Measurements from ENCODE around the gene G6PC2.
A peak's percentile ranks its signal among the peaks of the same experiment; 100 is the strongest.
"Not testable (repeated sequence)": the region's sequence is repeated elsewhere in the genome, so short reads cannot be mapped to it uniquely, and the experiment has no call there.

G6PC2 gene, protein sequence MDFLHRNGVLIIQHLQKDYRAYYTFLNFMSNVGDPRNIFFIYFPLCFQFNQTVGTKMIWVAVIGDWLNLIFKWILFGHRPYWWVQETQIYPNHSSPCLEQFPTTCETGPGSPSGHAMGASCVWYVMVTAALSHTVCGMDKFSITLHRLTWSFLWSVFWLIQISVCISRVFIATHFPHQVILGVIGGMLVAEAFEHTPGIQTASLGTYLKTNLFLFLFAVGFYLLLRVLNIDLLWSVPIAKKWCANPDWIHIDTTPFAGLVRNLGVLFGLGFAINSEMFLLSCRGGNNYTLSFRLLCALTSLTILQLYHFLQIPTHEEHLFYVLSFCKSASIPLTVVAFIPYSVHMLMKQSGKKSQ

DNA sequence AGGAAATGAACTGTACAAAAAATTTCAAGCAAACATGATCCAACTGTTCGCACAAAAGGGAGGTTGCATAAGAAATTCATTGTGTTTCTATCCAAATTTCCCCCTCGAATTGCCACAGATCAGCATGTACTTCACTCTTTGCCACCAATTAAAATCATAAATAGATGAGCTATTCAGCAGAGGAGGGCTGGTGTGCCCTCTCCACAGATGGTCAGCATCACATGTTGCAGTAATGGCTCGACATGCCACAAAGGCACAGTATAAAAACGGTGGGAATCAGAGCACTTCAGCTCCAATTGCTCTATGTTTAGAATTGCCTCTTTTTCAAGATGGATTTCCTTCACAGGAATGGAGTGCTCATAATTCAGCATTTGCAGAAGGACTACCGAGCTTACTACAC, at the start of gene G6PC2:
Gene G6PC2, plus strand, starts transcription at position 289 of the 400 bp plus-strand sequence. Its CDS starts 41 bp downstream, at position 330.
- DNase-seq (ENCODE audit: low spot score): no peak

DNA sequence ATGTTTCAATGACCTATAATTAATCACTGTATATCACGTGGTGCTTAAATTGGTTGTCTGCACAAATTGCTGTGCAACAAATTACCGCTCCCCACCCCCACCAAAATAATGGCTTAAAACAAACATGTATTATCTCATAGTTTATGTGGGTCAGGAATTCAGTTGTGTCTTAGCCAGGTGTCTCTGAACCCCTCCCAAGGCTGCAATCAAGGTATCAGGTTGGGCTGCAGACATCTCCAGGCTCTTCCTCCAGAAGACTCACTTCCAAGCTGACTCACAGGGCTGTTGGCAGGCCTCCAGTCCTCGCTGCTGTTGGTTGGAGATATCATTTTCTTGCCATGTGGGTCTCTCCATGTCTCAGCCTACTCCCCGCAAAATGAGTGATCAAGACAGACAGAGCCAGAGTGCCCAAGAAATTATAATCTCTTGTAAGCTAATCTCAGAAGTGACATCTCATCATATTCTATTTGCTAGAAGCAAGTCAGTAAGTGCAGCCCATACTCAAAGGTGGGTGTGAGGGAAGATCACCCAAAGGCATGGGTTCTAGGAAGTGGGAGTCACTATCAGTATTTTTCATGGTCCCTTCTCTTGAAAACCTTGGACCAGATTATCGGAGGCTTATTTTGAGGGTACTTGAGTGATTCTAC, 49.3 kb upstream of the G6PC2 start:
- no peak for DNase-seq (ENCODE audit: low spot score)

DNA sequence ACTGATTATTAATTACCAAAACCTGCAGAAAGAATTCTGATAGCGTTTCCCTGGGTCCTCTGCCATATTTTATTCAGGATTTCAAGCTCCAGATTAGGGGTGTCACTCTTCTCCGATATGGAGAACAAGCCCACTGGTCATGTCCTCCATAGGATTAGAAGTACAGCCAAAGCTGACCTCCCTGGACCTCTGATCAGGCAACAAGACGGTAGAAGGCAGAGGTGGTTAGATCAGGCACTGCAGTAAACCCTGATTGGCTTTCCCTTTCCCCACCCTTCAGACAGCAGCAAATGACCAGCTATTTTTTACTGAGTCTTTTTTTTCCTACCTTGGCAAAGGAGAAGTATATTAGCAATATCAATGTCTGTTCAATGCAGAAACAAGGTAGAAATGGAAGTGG, 48.6 kb upstream of the G6PC2 start:
- DNase-seq (ENCODE audit: low spot score): no peak

DNA sequence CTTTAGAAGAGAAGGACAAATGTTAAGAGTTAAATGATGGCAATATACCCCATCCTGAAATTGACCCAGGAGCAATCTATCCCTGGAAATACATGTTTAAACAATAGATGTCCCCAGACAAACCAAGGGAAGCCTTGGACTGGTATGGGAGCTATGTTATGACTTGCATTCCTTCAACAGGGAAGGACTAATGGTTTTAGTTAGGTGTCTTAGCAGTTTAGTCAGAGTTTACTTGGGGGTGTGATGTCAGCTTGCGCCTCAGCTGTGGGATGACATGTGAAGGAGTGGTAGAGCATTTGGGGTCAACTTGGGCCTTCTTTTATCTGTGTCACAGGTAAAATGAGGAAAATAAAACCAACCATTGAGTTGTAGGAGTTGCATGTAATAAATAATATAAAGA, 47.6 kb upstream of the G6PC2 start:
- no peak for DNase-seq (ENCODE audit: low spot score)

DNA sequence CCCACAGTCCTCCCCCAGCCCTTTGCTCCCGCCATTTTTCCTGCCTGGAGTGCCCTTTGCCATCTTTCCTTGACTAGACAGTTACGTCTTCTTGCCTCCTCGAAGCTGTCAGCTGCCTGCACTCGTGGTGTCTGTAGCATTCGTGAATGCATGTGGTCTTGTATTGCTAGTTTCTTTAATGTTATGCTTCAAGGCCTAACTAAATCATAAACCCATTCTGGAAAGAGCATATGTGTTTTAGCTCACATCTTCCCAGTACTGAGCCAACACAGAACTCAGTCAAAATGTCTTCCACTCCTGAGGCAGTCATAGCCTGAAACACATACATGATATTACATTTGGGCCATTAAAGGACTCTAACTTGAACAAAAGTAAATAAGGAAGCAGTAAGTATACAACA, 46.4 kb upstream of the G6PC2 start:
- DNase-seq (ENCODE audit: low spot score): no peak

DNA sequence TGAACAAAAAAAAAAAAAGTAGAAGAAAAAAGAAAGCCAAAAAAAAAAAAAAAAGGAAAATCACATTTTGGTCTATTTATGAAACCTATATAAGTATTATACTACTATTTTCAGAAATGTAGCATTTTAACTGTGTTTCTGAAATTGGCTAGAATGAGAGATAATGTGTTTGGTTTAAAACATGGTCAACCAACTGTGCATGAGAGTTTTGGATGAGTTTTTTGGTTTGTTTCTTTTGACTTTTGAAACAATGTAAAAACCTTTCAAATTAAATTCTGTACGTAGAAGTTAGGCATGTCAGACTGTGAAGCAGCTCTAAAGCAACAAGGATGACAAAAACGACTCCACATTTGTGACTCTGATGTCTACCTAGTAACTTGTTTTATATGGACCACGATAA, 45.5 kb upstream of the G6PC2 start:
- DNase-seq (ENCODE audit: low spot score): no peak

DNA sequence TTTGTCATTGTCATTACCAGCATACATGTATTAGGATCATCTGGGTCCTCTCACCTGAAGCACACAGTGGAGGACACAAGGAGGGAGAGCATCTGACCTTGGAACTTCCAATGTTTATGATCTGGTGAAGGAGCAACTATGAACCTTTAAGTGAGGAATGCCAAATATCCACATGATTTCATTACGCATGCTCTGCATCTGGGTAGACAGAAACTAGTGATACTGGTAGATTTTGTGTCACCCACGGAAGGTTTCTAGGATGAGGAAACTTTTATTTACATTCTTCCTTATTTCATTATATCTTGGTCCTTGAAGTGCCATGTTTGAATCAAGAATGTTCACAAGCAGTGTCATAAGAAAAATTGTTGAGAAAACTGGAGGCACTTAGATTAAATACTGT, 42.9 kb upstream of the G6PC2 start:
- DNase-seq (ENCODE audit: low spot score): no peak

DNA sequence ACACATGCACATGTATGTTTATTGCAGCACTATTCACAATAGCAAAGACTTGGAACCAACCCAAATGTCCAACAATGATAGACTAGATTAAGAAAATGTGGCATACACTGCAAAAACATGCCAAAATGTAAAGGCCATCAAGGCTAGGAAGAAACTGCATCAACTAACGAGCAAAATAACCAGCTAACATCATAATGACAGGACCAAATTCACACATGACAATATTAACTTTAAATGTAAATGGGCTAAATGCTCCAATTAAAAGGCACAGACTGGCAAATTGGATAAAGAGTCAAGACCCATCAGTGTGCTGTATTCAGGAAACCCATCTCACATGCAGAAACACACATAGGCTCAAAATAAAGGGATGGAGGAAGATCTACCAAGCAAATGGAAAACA, 33.9 kb upstream of the G6PC2 start:
- not testable (repeated sequence) for DNase-seq (ENCODE audit: low spot score)

DNA sequence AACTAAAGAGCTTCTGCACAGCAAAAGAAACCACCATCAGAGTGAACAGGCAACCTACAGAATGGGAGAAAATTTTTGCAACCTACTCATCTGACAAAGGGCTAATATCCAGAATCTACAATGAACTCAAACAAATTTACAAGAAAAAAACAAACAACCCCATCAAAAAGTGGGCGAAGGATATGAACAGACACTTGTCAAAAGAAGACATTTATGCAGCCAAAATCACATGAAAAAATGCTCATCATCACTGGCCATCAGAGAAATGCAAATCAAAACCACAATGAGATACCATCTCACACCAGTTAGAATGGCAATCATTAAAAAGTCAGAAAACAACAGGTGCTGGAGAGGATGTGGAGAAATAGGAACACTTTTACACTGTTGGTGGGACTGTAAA, 30.7 kb upstream of the G6PC2 start:
- not testable (repeated sequence) for DNase-seq (ENCODE audit: low spot score)

DNA sequence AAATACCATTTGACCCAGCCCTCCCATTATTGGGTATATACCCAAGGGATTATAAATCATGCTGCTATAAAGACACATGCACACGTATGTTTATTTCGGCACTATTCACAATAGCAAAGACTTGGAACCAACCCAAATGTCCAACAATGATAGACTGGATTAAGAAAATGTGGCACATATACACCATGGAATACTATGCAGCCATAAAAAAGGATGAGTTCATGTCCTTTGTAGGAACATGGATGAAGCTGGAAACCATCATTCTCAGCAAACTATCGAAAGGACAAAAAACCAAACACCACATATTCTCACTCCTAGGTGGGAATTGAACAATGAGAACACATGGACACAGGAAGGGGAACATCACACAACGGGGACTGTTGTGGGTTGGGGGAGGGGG, 30.3 kb upstream of the G6PC2 start:
- not testable (repeated sequence) for DNase-seq (ENCODE audit: low spot score)

DNA sequence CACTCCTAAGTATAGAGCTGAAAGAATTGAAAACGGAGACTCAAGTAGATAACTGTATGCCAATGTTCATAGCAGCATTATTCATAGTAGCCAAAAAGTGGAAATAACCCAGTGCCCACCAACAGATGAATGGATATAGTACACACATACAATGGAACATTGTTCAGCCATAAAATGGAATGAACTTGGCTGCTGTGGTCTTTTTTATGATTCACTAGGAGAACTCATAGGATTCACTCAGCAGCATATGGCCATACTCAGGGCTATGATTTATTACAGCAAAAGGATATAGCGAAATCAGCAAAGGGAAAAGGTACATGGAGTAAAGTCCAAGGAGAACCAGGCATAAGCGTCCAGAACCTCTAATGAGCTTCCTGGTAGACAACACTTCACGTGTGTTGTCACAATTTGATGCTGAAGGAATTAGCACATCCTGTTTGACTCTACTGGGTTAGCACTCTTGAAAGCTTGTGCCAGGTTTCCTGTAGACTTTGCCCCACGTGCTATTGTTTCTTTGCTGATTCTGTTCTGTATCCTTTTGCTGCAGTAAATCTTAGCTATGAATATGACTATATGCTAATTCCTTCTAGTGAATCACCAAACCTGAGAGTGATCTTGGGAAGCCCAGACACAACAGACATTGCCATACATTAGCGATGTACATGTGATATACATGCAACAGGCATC, 26.6 kb upstream of the G6PC2 start:
- no peak for DNase-seq (ENCODE audit: low spot score)

DNA sequence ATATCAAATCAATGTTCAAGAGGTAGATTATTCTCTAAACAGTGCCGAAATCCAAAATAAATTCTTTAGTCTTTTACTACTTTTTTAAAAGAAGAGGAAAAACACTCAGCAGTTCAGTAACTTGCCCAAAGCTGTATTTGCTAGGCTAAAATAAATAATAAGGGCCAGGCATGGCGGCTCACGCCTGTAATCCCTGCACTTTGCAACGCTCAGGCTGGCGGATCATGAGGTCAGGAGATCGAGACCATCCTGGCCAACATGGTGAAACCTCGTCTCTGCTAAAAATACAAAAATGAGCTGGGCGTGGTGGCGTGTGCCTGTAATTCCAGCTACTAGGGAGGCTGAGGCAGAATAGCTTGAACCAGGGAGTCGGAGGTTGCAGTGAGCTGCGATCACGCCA, 18.9 kb upstream of the G6PC2 start:
- DNase-seq (ENCODE audit: low spot score): not testable (repeated sequence)

DNA sequence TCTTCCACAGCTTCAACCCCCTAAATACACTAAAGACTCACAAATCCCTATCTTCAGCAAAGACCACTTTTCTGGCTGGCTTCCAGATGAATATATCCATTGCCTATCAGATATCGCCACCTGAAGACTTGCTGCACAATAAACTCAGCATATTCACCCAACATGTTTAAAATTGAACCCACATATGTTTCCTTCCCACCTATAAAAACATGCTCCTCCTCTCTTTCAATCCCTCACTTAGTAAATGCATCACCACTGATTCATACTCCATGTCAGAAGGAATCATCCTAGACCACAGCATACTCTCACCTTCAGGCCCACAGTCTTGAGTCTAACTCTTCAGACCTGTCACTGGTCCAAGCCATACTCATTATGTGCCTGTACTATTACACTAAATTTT, 16.1 kb upstream of the G6PC2 start:
- DNase-seq (ENCODE audit: low spot score): no peak

DNA sequence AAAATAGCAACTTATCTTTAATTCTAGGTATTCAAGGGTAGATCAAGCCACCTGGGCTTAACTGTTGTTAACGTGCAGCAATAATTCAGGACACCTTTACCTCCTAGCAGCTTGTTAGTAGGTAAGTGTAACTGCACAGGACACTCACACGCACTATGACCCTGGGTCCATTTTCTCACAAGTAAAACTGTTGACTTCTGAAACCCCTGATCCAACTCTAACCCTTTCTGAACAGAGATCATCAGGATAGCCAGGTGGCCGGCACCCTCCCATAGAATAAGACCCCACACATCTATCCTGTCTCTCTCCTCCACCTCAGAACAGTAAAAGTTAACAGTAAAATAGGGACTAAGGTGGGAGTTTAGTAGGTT, 11.5 kb upstream of the G6PC2 start:
- DNase-seq (ENCODE audit: low spot score): no peak

DNA sequence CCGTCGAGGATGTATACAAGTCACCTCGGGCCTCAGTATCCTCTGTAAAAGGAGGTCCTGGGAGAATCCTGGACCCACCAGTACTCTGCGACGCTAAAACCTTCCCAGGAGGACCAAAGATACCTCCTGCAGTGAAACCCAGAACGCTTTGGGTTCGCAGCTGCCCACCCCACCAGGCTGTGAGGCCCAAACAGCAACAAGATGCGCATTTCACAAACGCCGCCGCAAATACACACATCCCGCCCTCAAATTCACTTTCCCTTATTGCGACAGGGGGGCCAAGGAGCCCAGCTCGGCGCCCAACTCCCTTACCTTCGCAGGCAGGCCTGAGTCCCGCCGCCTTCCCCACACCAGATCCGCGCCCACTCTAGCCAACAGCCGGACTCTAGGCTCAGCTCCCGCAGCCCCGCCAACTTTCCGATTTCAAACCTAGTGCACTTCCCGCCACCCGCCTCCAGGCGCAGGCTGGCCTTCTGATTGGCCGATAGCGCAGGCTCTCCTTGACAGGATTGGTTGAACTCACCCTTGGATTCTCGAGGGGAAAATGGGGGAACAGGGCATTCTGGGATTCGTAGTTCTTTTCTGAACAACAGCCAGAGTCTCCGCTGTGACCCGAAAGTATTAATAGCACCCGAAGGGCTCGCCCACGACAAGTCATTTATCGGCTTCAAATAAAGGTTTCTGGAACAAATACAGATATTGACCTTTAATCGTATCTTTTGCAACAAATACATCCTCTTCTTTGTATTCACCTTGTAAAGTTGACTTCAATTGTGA, 10.9 kb upstream of the G6PC2 start, which contains the start of gene SPC25:
Gene SPC25, minus strand, starts transcription at position 425 of the 777 bp plus-strand sequence. CDS start 911 bp downstream, outside the sequence.
- DNase-seq (ENCODE audit: low spot score): peak; percentile 86

DNA sequence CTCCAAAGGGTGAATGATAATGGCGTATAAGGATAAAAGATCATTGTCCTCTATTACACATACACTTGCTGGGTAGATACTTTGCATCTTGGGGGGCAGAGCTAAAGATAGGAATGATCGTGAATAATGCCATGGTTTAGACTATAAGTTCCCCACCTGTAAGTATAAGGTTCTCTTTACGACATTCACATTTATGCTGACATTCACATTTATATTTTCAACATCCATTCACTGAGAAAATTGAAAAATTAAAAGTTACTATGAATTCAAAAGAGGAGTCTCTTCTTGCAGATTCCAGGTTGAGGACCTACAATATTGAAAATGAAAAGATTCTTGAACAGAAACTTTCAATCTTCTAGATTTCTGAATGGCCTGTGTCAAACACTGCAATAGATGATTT, 8.8 kb upstream of the G6PC2 start:
- DNase-seq (ENCODE audit: low spot score): no peak

DNA sequence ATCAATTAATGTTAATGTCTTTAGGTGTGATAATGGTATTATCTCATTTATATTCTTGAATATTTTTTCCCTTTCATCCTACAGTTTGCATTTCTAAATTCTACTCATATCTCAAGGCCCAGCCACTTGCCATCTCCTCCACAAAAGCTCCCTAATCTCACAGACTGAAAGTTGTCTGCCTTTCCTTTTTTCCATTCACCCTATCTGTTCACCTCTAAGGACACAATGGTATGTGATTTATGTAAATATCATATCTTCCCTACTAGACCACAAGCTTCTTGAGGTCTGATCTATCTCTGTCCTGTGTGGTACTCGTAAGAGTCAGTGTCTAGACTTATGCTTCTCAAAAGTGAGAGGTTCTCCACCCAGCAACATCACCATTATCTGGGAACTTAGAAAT, 7.0 kb upstream of the G6PC2 start:
- DNase-seq (ENCODE audit: low spot score): no peak

DNA sequence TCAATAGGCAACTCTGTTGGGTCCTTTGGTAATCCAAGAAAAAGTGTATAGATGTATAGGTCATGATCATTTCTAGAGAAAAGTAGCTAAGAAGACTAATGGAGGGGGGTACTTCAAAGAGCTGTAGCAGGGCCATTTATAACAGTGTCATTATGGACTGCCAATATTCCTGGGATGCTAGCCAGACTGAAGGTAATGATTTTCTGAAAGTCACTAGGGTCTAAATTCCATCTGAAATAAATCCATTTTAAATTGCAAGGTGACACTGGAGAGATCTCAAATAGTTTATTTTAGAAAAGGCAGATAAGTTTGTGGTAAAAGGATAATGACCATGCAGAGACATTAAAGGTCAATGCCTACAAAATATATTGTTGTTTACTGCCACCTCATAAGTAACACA, 6.4 kb upstream of the G6PC2 start:
- DNase-seq (ENCODE audit: low spot score): no peak

DNA sequence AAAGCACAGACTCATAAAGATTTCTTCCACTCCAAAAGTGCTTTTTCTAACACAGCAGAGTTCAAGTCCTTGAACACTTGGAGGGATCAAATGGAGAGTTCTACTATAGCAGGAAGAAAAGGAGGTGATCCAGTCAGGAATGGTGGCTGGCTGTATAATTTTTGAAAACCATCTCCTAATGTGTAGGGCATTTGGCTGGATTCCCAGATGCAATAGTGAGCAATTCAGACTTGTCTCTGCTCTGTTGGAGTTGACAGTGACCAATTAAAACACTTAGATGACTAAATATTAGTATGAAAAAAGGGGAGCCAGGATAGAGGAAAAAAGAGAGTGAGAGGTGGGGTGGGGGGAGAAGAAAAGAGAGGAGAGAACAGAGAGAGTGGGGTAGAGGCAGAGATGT, 5.3 kb upstream of the G6PC2 start:
- DNase-seq (ENCODE audit: low spot score): no peak

DNA sequence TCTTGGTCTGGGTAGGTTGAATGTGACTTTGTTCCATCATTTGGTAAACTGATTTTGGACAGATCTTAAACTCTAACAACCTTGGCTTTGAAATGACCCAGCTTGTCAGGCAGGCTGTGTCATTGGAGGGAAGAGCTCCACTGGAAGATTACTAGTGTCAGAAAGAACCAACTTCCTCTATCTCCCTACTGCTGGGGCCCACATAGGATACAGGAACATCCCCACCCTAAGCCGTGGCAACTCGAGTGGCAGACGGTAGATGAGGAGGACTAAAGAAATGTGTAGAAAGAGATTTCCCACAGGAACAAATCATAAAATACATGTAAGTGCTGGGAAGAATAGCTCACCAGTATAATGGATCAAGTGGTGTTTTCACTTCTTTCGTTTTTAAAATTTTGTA, 4.3 kb upstream of the G6PC2 start:
- DNase-seq (ENCODE audit: low spot score): no peak

DNA sequence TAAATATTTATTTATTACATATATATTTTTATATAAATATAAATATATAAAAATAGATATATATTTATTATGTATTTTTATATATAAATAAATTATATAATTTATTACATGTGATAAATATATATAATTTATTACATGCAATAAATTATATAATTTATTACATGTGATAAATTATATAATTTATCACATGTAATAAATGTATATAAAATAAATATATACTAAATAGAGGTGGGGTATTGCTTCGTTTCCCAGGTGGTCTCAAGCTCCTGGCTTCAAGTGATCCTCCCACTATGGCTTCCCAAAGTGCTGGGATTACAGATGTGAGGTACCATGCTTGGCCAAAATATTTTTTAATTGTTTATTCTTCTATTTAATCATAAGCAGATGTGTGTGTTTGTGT, 3.6 kb upstream of the G6PC2 start:
- DNase-seq (ENCODE audit: low spot score): no peak

DNA sequence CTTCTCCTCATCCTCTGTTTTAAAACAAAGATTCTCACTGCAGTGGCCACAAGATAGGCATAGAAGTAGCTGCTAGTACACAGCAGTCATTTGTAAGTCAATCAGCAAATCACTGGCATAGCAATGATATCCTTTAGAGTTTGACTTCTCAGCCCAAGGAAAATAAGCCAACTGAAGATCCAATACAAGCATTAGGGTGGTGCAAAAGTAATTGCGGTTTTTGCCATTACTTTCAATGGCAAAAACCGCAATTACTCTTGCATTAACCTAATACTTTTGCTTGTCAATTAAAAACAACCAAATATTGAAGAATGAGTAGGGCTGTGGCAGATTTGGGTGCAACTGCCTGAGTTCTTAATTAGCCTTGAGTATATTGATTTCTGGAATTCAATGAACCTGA, 2.8 kb downstream of the G6PC2 start:
- no peak for DNase-seq (ENCODE audit: low spot score)
